Prostate gland (tissue), 2 donors: Measurements from ENCODE around the gene CCER1.

Experiments used
- POLR2A ChIP-seq: fragments of 450-650 bp; IDR thresholded peaks from one replicate; pipeline ENCODE4 v1.6.1; 2016; ENCODE audit warnings: antibody characterized with exemption, mild to moderate bottlenecking
- TF ChIP-seq, protein P1 (sequence below), 4 experiments: fragments of 200-600 bp in 2 of 4; fragments of 450-650 bp in 2 of 4; sonication (generic) in 2 of 4; IDR thresholded peaks; 1 replicate in 3 of 4; 2 replicates in 1 of 4; pipeline ENCODE4 v1.5.1; 2016 to 2019; ENCODE audit warnings: antibody characterized with exemption in 4 of 4, mild to moderate bottlenecking in 2 of 4, moderate library complexity in 2 of 4

DNA sequence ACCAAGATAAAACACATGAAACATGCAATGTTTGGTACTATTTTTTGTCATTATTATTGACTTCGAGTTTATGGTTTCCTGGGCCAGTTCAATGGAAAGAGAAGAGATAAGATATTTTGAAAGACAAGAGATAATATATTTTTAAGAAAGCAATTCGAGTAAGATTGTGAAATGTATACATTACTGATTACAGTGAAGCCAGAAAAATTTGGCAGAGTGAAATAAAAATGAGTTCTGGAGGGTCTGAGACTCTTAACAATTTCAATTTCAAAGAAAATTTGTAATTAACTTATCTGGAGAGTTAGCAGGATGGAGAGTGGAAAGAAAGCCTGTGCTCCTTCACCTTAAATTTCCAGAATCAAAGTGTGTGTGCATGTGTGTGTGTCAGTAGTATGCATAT lies 17.3 kb downstream of the CCER1 start:
- TF ChIP-seq, protein P1, sequence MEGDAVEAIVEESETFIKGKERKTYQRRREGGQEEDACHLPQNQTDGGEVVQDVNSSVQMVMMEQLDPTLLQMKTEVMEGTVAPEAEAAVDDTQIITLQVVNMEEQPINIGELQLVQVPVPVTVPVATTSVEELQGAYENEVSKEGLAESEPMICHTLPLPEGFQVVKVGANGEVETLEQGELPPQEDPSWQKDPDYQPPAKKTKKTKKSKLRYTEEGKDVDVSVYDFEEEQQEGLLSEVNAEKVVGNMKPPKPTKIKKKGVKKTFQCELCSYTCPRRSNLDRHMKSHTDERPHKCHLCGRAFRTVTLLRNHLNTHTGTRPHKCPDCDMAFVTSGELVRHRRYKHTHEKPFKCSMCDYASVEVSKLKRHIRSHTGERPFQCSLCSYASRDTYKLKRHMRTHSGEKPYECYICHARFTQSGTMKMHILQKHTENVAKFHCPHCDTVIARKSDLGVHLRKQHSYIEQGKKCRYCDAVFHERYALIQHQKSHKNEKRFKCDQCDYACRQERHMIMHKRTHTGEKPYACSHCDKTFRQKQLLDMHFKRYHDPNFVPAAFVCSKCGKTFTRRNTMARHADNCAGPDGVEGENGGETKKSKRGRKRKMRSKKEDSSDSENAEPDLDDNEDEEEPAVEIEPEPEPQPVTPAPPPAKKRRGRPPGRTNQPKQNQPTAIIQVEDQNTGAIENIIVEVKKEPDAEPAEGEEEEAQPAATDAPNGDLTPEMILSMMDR (IDR thresholded peaks at IDR 0.05) = no peak
- TF ChIP-seq POLR2A = no peak
